Smooth muscle cell (in vitro differentiated cells): Measurements from ENCODE around the gene SLC35D1. TPM values are rescaled to one million over a fixed set of nuclear protein-coding genes. Genes with fewer than 3 reads are reported as not detected.
A peak's percentile ranks its signal among the peaks of the same experiment; 100 is the strongest.

Experiments
- DNase-seq: peaks from one replicate; lab custom pipeline; 2025; ENCODE audit not compliant: unreplicated experiment; lab: John Stamatoyannopoulos, UW
- H2AFZ ChIP-seq: fragments of 200-600 bp; sonication (generic); 2 replicates; pipeline ENCODE4 v1.6.0; 2016; ENCODE audit warnings: antibody characterized with exemption, low read depth, mild to moderate bottlenecking
- H3F3A ChIP-seq: fragments of 200-600 bp; sonication (generic); 2 replicates; pipeline ENCODE4 v1.6.0; 2017; ENCODE audit warnings: antibody characterized with exemption, low read depth
- H3K27ac ChIP-seq: fragments of 200-600 bp; sonication (generic); 2 replicates; pipeline ENCODE4 v1.5.1; 2016; ENCODE audit warnings: low read depth, mild to moderate bottlenecking
- H3K27me3 ChIP-seq: fragments of 200-600 bp; sonication (generic); 2 replicates; pipeline ENCODE4 v1.6.1; 2016; ENCODE audit warnings: low read depth, mild to moderate bottlenecking
- H3K36me3 ChIP-seq: fragments of 200-600 bp; sonication (generic); 2 replicates; pipeline ENCODE4 v1.5.1; 2016; ENCODE audit warnings: low read depth
- H3K4me1 ChIP-seq: fragments of 200-600 bp; sonication (generic); 2 replicates; pipeline ENCODE4 v1.5.1; 2016; ENCODE audit warnings: low read depth
- H3K4me2 ChIP-seq: fragments of 200-600 bp; sonication (generic); 2 replicates; pipeline ENCODE4 v1.6.0; 2016; ENCODE audit warnings: mild to moderate bottlenecking
- H3K4me3 ChIP-seq: fragments of 200-600 bp; sonication (generic); 2 replicates; pipeline ENCODE4 v1.5.1; 2016; ENCODE audit warnings: mild to moderate bottlenecking
- H3K79me2 ChIP-seq: fragments of 200-600 bp; sonication (generic); 2 replicates; pipeline ENCODE4 v1.6.0; 2016; ENCODE audit warnings: low read depth, mild to moderate bottlenecking
- H3K9ac ChIP-seq: fragments of 200-600 bp; sonication (generic); 2 replicates; pipeline ENCODE4 v1.6.0; 2016; ENCODE audit warnings: low read depth
- H3K9me3 ChIP-seq: fragments of 200-600 bp; sonication (generic); replicated peaks from 2 replicates; pipeline ENCODE4 v1.5.1; 2016; ENCODE audit warnings: low read depth
- H4K20me1 ChIP-seq: fragments of 200-600 bp; sonication (generic); 2 replicates; pipeline ENCODE4 v1.6.0; 2016; ENCODE audit warnings: low read depth
- CTCF ChIP-seq: fragments of 200-600 bp; sonication (generic); IDR thresholded peaks from 2 replicates; pipeline ENCODE4 v1.5.1; 2017; ENCODE audit warnings: borderline replicate concordance, mild to moderate bottlenecking, antibody characterized with exemption; ENCODE audit not compliant: insufficient read depth, poor library complexity, severe bottlenecking
- WGBS: methylation state at CpG from one replicate; pipeline ENCODE4 v1.1.7; 2016; ENCODE audit warnings: low lambda C conversion rate; 5-methylcytosine and 5-hydroxymethylcytosine counted together
- polyA plus RNA-seq: library from polyadenylated mRNA; unstranded; fragments of >200 nt; fragmentation: Nextera tagmentation; extraction: Ambion mirVana; gene quantifications from 2 replicates; pipeline ENCODE4 v1.2.1, GENCODE V29; 2016
- total RNA-seq: library from RNA; depleted of rRNA; stranded (reverse); fragments of >200 nt; gene quantifications from 2 replicates; pipeline ENCODE4 v1.2.3, GENCODE V29; 2014

The SLC35D1 gene
- total and polyA plus RNA-seq, 2 experiments from 2014 or later = 13.3 to 28.2 TPM

DNA sequence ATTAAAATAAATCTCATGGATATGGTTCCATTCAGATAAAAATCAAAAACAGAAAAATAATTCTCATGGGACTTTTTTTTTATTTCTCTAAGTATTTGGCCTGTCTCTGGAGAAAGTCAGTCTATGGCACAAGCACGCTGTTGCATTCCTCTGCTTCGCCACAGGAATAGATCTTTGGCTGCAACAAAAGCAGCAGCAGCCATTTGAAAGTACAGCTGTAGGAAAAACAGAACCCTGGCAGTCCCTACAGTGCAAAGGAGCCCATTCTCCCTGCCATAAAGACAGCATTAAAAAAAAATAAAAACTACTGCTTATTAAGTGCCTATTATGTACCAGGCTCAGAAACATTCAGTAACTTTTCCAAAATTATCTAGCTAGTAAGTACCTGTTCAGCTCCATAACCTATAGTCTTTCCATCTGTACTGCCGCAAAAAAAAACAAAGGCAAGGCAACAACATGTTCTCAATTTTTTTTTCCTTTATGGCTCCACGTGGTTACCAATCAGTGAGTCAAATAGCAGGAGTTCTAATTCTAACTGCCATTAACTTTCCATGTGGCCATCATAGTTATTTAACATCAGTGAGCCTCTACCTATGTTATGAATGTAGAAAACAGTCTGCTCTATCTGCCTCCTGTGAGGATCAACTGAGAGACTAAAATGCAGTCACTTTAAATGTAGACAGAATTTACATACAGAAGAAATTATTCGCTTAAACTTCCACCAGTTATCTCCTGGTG is 22.7 kb downstream of the SLC35D1 start:
- no peaks in the 10 kb centered on the region for H3K9me3 ChIP-seq
- no peak overlapping the region for H2AFZ ChIP-seq
- DNase-seq = no peak

DNA sequence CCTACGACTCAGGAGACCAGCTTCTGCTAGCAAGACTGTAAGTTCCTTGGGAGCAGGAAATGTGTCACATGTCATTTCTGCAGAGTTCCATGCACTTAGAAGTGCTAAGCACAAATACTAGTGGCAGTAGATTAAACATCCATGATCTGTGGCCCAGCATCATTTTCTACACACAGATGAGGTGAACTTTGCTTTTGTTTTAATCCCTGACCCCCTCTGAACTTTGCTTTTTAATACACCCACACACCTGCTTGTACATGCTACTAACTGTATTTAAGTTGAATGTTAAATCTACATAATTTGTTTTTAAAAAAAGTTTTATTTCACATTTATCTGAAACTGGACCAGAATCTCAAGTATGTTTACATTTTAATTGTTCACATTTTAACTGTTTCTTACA is 24.5 kb downstream of the SLC35D1 start:
- Histone ChIP-seq H3K36me3 (peaks cover 14% of the 10 kb centered on the region), H3K27me3 (no peaks in the 10 kb centered on the region), H4K20me1 (no peaks in the 10 kb centered on the region), H3K4me3 (no peak overlapping the region), H3K9me3 (no peaks in the 10 kb centered on the region), H3K27ac (no peak overlapping the region), H3F3A (no peaks in the 10 kb centered on the region), H3K79me2 (peaks cover 12% of the 10 kb centered on the region), H3K4me2 (no peak overlapping the region), H3K4me1 (no peaks in the 10 kb centered on the region), H3K9ac (no peak overlapping the region), H2AFZ (no peak overlapping the region)
- WGBS = 96% methylated on average over 1 of the region's 1 CpG
- TF ChIP-seq CTCF = no peak
- no peak for DNase-seq

More for the DNA sequence above, 22.7 kb downstream of the SLC35D1 start:
- Histone ChIP-seq H3K4me1 (no peaks in the 10 kb centered on the region), H3K79me2 (peaks cover under 1% of the 10 kb centered on the region), H3K9ac (no peak overlapping the region), H4K20me1 (no peaks in the 10 kb centered on the region), H3K27ac (no peak overlapping the region), H3K27me3 (no peaks in the 10 kb centered on the region), H3K4me2 (no peak overlapping the region), H3K36me3 (peaks cover 16% of the 10 kb centered on the region), H3F3A (no peaks in the 10 kb centered on the region), H3K4me3 (no peak overlapping the region)
- WGBS = 88% methylated on average over 5 of the region's 5 CpGs
- no peak for TF ChIP-seq CTCF

DNA sequence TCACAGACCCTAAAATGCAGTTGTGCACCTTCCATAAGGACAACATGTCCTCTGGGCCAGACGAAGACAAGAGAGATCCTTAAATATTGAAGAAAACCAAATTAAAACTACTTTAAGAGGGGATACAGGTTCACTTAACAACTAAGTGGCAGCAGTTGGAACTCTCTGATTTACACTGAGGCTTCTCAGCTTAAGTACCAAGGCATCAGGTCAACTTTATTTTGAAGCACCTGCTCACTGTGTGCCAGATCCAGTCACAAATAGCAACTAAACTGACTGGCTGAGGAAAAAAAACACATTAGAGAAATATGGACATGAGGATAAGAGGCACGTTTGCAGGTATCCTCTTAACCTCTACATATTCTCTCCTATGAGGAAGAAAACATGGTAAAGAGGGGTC is 33.2 kb downstream of the SLC35D1 start:
- peak overlapping the region; percentile 90 for H3K27ac ChIP-seq
- no peaks in the 10 kb centered on the region for H4K20me1 ChIP-seq
- peaks cover 16% of the 10 kb centered on the region for H3K79me2 ChIP-seq
- H3F3A ChIP-seq = peaks cover 47% of the 10 kb centered on the region
- H3K4me3 ChIP-seq = no peak overlapping the region
- no peaks in the 10 kb centered on the region for H3K9me3 ChIP-seq
- H3K4me1 ChIP-seq = peaks cover 35% of the 10 kb centered on the region
- H2AFZ ChIP-seq = no peak overlapping the region
- peak overlapping the region; percentile 10 for H3K9ac ChIP-seq
- peak overlapping the region; percentile 67 for H3K4me2 ChIP-seq
- no peaks in the 10 kb centered on the region for H3K27me3 ChIP-seq
- 50% methylated on average over 2 of the region's 2 CpGs for WGBS
- H3K36me3 ChIP-seq = peaks cover 4% of the 10 kb centered on the region
- no peak for DNase-seq
- TF ChIP-seq CTCF = no peak

GRCh38 chr1:67020304-67020703 is 33.6 kb downstream of the SLC35D1 start:
- H3K4me2 ChIP-seq = peak overlapping the region; percentile 67
- H3K27me3 ChIP-seq = no peaks in the 10 kb centered on the region
- no peak overlapping the region for H3K4me3 ChIP-seq
- H3K27ac ChIP-seq = peak overlapping the region; percentile 90
- no peaks in the 10 kb centered on the region for H3K9me3 ChIP-seq
- H3K79me2 ChIP-seq = peaks cover 16% of the 10 kb centered on the region
- H2AFZ ChIP-seq = no peak overlapping the region
- no peaks in the 10 kb centered on the region for H4K20me1 ChIP-seq
- WGBS = 32% methylated on average over 2 of the region's 2 CpGs
- DNase-seq = no peak
- peaks cover 47% of the 10 kb centered on the region for H3F3A ChIP-seq
- H3K4me1 ChIP-seq = peaks cover 35% of the 10 kb centered on the region
- no peak for TF ChIP-seq CTCF
- peak overlapping the region; percentile 10 for H3K9ac ChIP-seq
- no peaks in the 10 kb centered on the region for H3K36me3 ChIP-seq
